Activated naive CD8-positive, alpha-beta T cell treated with anti-CD3 and anti-CD28 coated beads, Interleukin-2, amount 50 U/mL, for 24 hours (primary cell): Measurements from ENCODE around the gene UBE2R2.
"Not testable (repeated sequence)": the region's sequence is repeated elsewhere in the genome, so short reads cannot be mapped to it uniquely, and the experiment has no call there.

Source experiments
- ATAC-seq: fragments of 150-1000 bp; cut with Tn5 transposase; one replicate; pipeline ENCODE4 v1.10.0; 2021
- DNase-seq: peaks from one replicate; pipeline ENCODE4 v3.0.0; 2021
- H3K27ac Mint-ChIP-seq: one replicate; pipeline ENCODE4 v1.8.0; 2021; ENCODE audit warnings: mild to moderate bottlenecking, mixed read lengths
- H3K27me3 Mint-ChIP-seq: one replicate; pipeline ENCODE4 v1.8.0; 2021; ENCODE audit warnings: mixed read lengths
- H3K36me3 Mint-ChIP-seq: one replicate; pipeline ENCODE4 v1.8.0; 2021; ENCODE audit warnings: low read depth, mixed read lengths
- H3K4me1 Mint-ChIP-seq: one replicate; pipeline ENCODE4 v1.8.0; 2021; ENCODE audit warnings: mixed read lengths
- H3K4me3 Mint-ChIP-seq: one replicate; pipeline ENCODE4 v1.8.0; 2021; ENCODE audit warnings: mild to moderate bottlenecking, moderate library complexity, mixed read lengths
- H3K9me3 Mint-ChIP-seq: one replicate; pipeline ENCODE4 v1.8.0; 2021; ENCODE audit warnings: mixed read lengths

Gene UBE2R2

GRCh38 chr9:33813712-33814641, 3.0 kb upstream of the UBE2R2 start:
- Mint-ChIP-seq H3K27me3 (peaks cover 3% of the 10 kb centered on the region), H3K4me3 (no peak overlapping the region), H3K4me1 (peaks cover 35% of the 10 kb centered on the region), H3K27ac (peak overlapping the region; percentile 46), H3K36me3 (peaks cover 5% of the 10 kb centered on the region), H3K9me3 (no peaks in the 10 kb centered on the region)
- no peak for DNase-seq
- no peak for ATAC-seq

- DNase-seq (no peak), ATAC-seq (no peak)
- Mint-ChIP-seq H3K9me3 (no peaks in the 10 kb centered on the region), H3K27me3 (peaks cover 3% of the 10 kb centered on the region), H3K4me3 (peak overlapping the region; percentile 97), H3K36me3 (peaks cover 15% of the 10 kb centered on the region), H3K27ac (peak overlapping the region; percentile 92), H3K4me1 (peaks cover 52% of the 10 kb centered on the region)
Observed at GRCh38 chr9:33815781-33816180, 1.2 kb upstream of the UBE2R2 start.

GRCh38 chr9:33817327-33818166, 587 bp downstream of the UBE2R2 start:
- Mint-ChIP-seq H3K9me3 (no peaks in the 10 kb centered on the region), H3K4me1 (peaks cover 58% of the 10 kb centered on the region), H3K36me3 (peaks cover 19% of the 10 kb centered on the region), H3K27ac (peak overlapping the region; percentile 98), H3K27me3 (no peaks in the 10 kb centered on the region), H3K4me3 (peak overlapping the region; percentile 97)
- DNase-seq = peak; percentile 54
- ATAC-seq = peak; percentile 2

DNA sequence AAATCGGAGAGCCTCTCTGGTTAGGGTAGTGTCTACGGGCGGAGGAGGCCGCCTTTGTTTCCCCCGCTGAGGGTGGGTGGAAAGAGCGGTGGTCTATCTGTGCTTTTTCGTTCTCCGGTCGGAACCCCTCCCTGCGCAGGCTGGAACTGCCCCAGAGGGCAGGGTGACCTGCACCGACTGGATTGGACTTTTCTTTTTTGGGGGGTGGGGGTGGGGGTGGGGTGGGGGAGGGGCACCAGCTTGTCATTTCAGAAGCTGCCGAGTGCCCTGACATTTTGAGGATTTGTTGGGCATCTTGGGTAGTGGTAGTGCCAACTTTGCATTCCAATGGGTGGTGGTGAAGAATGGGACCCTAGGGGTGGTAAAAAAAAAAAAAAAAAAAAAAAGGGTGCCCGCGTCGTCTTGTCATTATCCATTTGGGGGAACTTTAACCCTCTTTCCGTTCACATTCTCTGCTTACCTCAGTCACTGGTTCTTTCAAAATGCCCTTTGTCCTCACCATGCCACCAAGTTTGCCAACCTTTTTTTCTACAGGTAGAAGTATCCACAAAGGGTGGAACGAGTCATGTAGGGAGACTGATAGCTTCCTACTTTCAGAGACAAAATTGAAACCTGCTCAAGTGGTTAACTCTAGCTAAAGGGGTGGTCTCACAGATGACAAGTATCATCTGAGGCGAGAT, 1.3 kb downstream of the UBE2R2 start:
- Mint-ChIP-seq H3K36me3 (peaks cover 19% of the 10 kb centered on the region), H3K9me3 (no peaks in the 10 kb centered on the region), H3K27me3 (no peaks in the 10 kb centered on the region), H3K27ac (peak overlapping the region; percentile 98), H3K4me1 (peaks cover 60% of the 10 kb centered on the region), H3K4me3 (peak overlapping the region; percentile 97)
- ATAC-seq (no peak), DNase-seq (no peak)

DNA sequence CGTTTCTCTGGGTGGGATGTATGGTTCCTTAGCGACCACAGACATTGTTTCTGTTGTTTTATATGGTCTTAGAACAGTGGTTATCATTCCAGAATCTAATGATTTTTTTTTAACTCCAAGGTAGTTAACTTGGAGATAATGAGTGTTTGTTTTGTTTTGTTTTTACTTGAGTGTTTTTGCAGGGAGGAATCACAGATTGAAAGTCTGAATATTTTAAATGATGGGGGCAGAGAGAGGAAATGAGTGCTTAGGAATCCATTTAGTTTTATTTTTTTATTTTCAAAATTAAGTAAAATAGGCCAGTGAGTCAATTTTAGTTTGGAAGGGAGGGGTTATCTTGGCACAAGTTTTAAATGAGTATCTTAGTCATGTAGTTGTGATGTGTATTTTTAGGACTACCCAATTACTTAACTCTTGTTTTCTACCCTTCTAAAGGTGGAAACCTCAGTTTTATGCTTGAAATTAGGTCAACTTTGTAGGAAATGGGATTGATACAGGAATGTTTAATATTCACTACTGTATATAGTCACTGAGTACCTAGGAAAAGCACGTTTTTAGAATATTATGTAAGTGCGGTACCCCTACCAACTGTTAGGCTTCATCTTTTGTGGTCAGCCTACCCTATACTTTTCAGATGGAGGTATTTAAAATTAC, 2.0 kb downstream of the UBE2R2 start:
- Mint-ChIP-seq H3K36me3 (peaks cover 19% of the 10 kb centered on the region), H3K9me3 (no peaks in the 10 kb centered on the region), H3K4me1 (peaks cover 62% of the 10 kb centered on the region), H3K27me3 (no peaks in the 10 kb centered on the region), H3K27ac (peak overlapping the region; percentile 98), H3K4me3 (peak overlapping the region; percentile 97)
- ATAC-seq (no peak), DNase-seq (no peak)

- Mint-ChIP-seq H3K4me3 (peak overlapping the region; percentile 97), H3K27me3 (no peaks in the 10 kb centered on the region), H3K36me3 (peaks cover 21% of the 10 kb centered on the region), H3K4me1 (peaks cover 55% of the 10 kb centered on the region), H3K27ac (no peak overlapping the region), H3K9me3 (no peaks in the 10 kb centered on the region)
- no peak for ATAC-seq
- DNase-seq = no peak
Observed at GRCh38 chr9:33820231-33820745, 3.3 kb downstream of the UBE2R2 start.

DNA sequence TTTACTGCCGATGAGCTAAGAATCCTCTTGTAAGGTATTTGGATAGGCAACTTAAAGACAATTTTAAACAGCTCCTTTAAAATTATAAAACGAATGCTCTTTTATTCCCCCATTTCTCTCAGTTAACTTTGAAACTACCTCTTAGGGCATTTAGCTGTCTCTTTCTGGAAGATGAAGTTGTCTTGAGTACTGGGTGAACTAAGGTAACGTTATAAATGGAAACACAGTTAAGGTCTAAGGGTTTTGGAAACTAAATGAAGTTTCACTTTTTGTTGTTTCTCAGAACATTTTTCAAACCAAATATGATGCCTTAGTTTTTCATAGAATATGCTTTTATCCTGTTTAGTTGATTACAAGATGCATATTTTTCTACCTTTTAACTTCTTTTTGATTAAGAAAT, 6.8 kb downstream of the UBE2R2 start:
- no peaks in the 10 kb centered on the region for H3K27me3 Mint-ChIP-seq
- H3K27ac Mint-ChIP-seq = no peak overlapping the region
- peaks cover 38% of the 10 kb centered on the region for H3K4me1 Mint-ChIP-seq
- H3K9me3 Mint-ChIP-seq = no peaks in the 10 kb centered on the region
- DNase-seq (no peak), ATAC-seq (no peak)
- H3K36me3 Mint-ChIP-seq = peaks cover 20% of the 10 kb centered on the region
- H3K4me3 Mint-ChIP-seq = no peak overlapping the region

GRCh38 chr9:33827285-33827684, 10.3 kb downstream of the UBE2R2 start:
- not testable (repeated sequence) for ATAC-seq, H3K4me3 Mint-ChIP-seq, DNase-seq, H3K27me3 Mint-ChIP-seq, H3K27ac Mint-ChIP-seq, H3K9me3 Mint-ChIP-seq, H3K36me3 Mint-ChIP-seq
- H3K4me1 Mint-ChIP-seq = peaks cover 14% of the 10 kb centered on the region

GRCh38 chr9:33829641-33830230, 12.8 kb downstream of the UBE2R2 start:
- not testable (repeated sequence) for H3K27ac Mint-ChIP-seq, DNase-seq, H3K4me3 Mint-ChIP-seq, H3K4me1 Mint-ChIP-seq, H3K9me3 Mint-ChIP-seq, H3K36me3 Mint-ChIP-seq, H3K27me3 Mint-ChIP-seq, ATAC-seq

DNA sequence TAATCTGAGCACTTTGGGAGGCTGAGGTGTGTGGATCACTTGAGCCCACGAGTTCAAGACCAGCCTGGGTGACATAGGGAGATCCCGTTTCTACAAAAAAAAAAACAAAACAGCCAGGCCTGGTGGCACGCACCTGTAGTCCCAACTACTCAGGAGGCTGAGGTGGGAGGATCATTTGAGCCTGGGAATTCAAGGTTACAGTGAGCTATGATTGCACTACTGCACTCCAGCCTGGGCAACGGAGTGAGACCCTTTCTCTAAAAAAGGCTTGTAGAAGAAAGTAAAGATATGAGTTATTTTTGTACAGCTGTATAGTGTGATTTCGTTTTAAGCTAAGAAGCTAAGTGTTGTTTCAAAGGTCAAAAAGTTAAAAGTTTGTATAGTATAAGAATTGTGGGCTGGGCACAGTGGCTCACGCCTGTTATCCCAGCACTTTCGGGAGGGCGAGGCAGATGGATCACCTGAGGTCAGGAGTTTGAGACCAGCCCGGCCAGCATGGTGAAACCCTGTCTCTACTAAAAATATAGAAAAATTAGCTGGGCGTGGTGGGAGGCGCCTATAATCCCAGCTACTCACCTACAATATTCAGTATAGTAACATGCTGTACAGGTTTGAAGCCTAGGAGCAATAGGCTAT, 18.8 kb downstream of the UBE2R2 start:
- Mint-ChIP-seq H3K4me1 (peaks cover 49% of the 10 kb centered on the region), H3K36me3 (peaks cover 2% of the 10 kb centered on the region), H3K4me3 (no peak overlapping the region), H3K27me3 (no peaks in the 10 kb centered on the region), H3K9me3 (no peaks in the 10 kb centered on the region), H3K27ac (peak overlapping the region; percentile 70)
- ATAC-seq (peak; percentile 22), DNase-seq (no peak)

- not testable (repeated sequence) for H3K4me3 Mint-ChIP-seq, H3K27ac Mint-ChIP-seq, H3K9me3 Mint-ChIP-seq, H3K27me3 Mint-ChIP-seq, H3K36me3 Mint-ChIP-seq, DNase-seq
- H3K4me1 Mint-ChIP-seq = peaks cover 53% of the 10 kb centered on the region
- ATAC-seq = peak; percentile 89
Observed at GRCh38 chr9:33836261-33836660, 19.3 kb downstream of the UBE2R2 start.

DNA sequence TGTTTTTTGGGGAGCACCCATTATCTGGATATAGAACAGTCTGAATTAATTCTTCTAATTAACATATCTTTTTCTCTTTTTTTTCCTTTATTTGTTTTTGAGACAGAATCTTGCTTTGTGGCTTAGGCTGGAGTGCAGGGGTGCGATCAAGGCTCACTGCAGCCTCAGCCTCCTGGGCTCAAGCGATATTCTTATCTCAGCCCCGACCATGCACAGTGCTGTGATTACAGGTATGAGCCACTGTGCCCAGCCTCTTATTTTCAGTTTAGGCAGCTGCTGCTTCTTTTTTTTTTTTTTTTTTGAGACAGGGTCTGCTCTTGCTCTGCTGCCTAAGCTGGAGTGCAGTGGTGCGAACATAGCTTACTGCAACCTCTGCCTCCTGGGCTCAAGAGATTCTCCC, 20.2 kb downstream of the UBE2R2 start:
- Mint-ChIP-seq H3K27ac (no peak overlapping the region), H3K9me3 (no peaks in the 10 kb centered on the region), H3K4me3 (no peak overlapping the region), H3K36me3 (peaks cover 2% of the 10 kb centered on the region), H3K4me1 (peaks cover 58% of the 10 kb centered on the region), H3K27me3 (no peaks in the 10 kb centered on the region)
- ATAC-seq (no peak), DNase-seq (no peak)

GRCh38 chr9:33840381-33840780, 23.4 kb downstream of the UBE2R2 start:
- ATAC-seq (no peak), DNase-seq (no peak)
- peaks cover 2% of the 10 kb centered on the region for H3K36me3 Mint-ChIP-seq
- no peak overlapping the region for H3K27ac Mint-ChIP-seq
- peaks cover 63% of the 10 kb centered on the region for H3K4me1 Mint-ChIP-seq
- H3K4me3 Mint-ChIP-seq = no peak overlapping the region
- no peaks in the 10 kb centered on the region for H3K27me3 Mint-ChIP-seq
- no peaks in the 10 kb centered on the region for H3K9me3 Mint-ChIP-seq
